K562 (cell line): ENCODE results near the gene SMG1.

ENCODE experiments used
- BMI1 ChIP-seq: fragments of 150-350 bp; IDR thresholded peaks from 2 replicates; pipeline ENCODE4 v1.6.1; 2014; ENCODE audit warnings: low read length
- EZH2 ChIP-seq: IDR thresholded peaks from 2 replicates; pipeline ENCODE4 v1.6.1; 2012; ENCODE audit warnings: low read depth, mild to moderate bottlenecking, inconsistent platforms, low read length, borderline replicate concordance
- GABPB1 ChIP-seq: sonication (generic); formaldehyde crosslinking; IDR thresholded peaks from 2 replicates; pipeline ENCODE4 v1.8.0; 2022; ENCODE audit warnings: mild to moderate bottlenecking, missing genetic modification reagents
- HOXB6 ChIP-seq: fragments of 250-450 bp; sonication (Bioruptor Pico); IDR thresholded peaks from 2 replicates; pipeline ENCODE4 v1.5.1; 2022; ENCODE audit warnings: mild to moderate bottlenecking, borderline replicate concordance
- MYC ChIP-seq, 2 experiments: fragments of 250-450 bp in 1 of 2; sonication (Bioruptor Pico) in 1 of 2; IDR thresholded peaks; 2 replicates each; pipeline versions ENCODE4 v1.5.1 to v1.6.1; 2012 to 2021; ENCODE audit warnings: low read depth in 2 of 2, borderline replicate concordance in 1 of 2, improper control_type of control experiment in 1 of 2, low read length in 1 of 2, mild to moderate bottlenecking in 1 of 2, moderate library complexity in 1 of 2
- NR2C2 ChIP-seq, 2 experiments: fragments of 200-800 bp in 1 of 2; sonication (Bioruptor generic) in 1 of 2; sonication (generic) in 1 of 2; formaldehyde crosslinking in 1 of 2; IDR thresholded peaks; 2 replicates each; pipeline versions ENCODE4 v1.6.1 to v1.8.0; 2016 to 2022; ENCODE audit warnings: mild to moderate bottlenecking in 1 of 2, missing compliant biosample characterization in 1 of 2, missing genetic modification characterization in 1 of 2, missing genetic modification reagents in 1 of 2
- POLR2AphosphoS2 ChIP-seq: IDR thresholded peaks from 2 replicates; pipeline ENCODE4 v1.6.1; 2012; ENCODE audit warnings: low read length, improper control_type of control experiment
- TGIF2 ChIP-seq: sonication (generic); formaldehyde crosslinking; IDR thresholded peaks from 2 replicates; pipeline ENCODE4 v1.8.1; 2022; ENCODE audit warnings: mild to moderate bottlenecking, missing genetic modification reagents, moderate library complexity
- ZBTB33 ChIP-seq: sonication (generic); formaldehyde crosslinking; IDR thresholded peaks from 2 replicates; pipeline ENCODE4 v1.8.1; 2023; ENCODE audit warnings: mild to moderate bottlenecking, missing genetic modification reagents
- ZBTB49 ChIP-seq: sonication (generic); formaldehyde crosslinking; IDR thresholded peaks from 2 replicates; pipeline ENCODE4 v1.8.0; 2022; ENCODE audit warnings: missing genetic modification reagents, mild to moderate bottlenecking, borderline replicate concordance
- ZBTB8A ChIP-seq: fragments of 450-650 bp; IDR thresholded peaks from 2 replicates; pipeline ENCODE4 v1.6.1; 2018; ENCODE audit warnings: mild to moderate bottlenecking, moderate library complexity; ENCODE audit not compliant: partially characterized antibody
- ZFX ChIP-seq: sonication (generic); formaldehyde crosslinking; IDR thresholded peaks from 2 replicates; pipeline ENCODE4 v1.8.0; 2022; ENCODE audit warnings: mild to moderate bottlenecking, missing genetic modification reagents, moderate library complexity
- ZNF354B ChIP-seq: fragments of 250-450 bp; sonication (Bioruptor Pico); IDR thresholded peaks from 2 replicates; pipeline ENCODE4 v1.4.0; 2020
- TF ChIP-seq, protein P1 (sequence below): IDR thresholded peaks from 2 replicates; pipeline ENCODE4 v1.6.1; 2011; ENCODE audit warnings: borderline replicate concordance, low read depth, mild to moderate bottlenecking, moderate library complexity, low read length; ENCODE audit not compliant: insufficient read depth, poor library complexity, severe bottlenecking

DNA sequence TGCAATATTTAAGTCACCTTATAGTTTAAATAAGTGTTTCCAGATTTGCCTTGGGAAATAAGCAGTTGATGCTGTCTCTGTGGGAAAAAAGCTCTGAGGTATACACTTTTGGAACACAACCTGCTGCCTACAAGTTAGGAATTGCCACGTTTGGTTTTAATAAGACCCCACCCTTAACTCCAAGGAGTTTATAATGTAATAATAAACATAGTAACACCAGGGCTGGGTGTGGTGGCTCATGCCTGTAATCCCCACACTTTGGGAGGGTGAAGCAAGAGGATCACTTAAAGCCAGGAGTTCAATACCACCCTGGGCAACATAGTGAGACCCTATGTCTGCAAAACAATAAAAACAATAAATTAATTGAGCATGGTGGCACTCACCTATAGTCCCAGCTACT, 15.9 kb upstream of the SMG1 start:
- TF ChIP-seq ZBTB8A, result no peak
- no peak for TF ChIP-seq TGIF2 (CRISPR knock-in tag)
- TF ChIP-seq HOXB6, result no peak
- TF ChIP-seq, protein P1, sequence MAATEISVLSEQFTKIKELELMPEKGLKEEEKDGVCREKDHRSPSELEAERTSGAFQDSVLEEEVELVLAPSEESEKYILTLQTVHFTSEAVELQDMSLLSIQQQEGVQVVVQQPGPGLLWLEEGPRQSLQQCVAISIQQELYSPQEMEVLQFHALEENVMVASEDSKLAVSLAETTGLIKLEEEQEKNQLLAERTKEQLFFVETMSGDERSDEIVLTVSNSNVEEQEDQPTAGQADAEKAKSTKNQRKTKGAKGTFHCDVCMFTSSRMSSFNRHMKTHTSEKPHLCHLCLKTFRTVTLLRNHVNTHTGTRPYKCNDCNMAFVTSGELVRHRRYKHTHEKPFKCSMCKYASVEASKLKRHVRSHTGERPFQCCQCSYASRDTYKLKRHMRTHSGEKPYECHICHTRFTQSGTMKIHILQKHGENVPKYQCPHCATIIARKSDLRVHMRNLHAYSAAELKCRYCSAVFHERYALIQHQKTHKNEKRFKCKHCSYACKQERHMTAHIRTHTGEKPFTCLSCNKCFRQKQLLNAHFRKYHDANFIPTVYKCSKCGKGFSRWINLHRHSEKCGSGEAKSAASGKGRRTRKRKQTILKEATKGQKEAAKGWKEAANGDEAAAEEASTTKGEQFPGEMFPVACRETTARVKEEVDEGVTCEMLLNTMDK, result no peak
- TF ChIP-seq ZBTB49 (CRISPR knock-in tag), result no peak
- TF ChIP-seq ZFX (CRISPR knock-in tag), result no peak
- no peak for TF ChIP-seq ZBTB33 (CRISPR knock-in tag)
- TF ChIP-seq NR2C2 (CRISPR knock-in tag; IDR thresholded peaks at IDR 0.05), result no peak
- TF ChIP-seq NR2C2 (tag; IDR thresholded peaks at IDR 0.05), result no peak
- TF ChIP-seq BMI1, result no peak
- TF ChIP-seq POLR2AphosphoS2, result no peak
- TF ChIP-seq MYC (IDR thresholded peaks at IDR 0.05; ENCODE audit: low read depth, low read length), result no peak
- no peak for TF ChIP-seq MYC (CRISPR knock-in tag; IDR thresholded peaks at IDR 0.05; ENCODE audit: borderline replicate concordance, low read depth)
- TF ChIP-seq GABPB1 (CRISPR knock-in tag), result no peak
- TF ChIP-seq ZNF354B (CRISPR knock-in tag), result no peak
- TF ChIP-seq EZH2, result no peak
